Neural cell (in vitro differentiated cells): ENCODE measurements around the gene KIFC3.

Experiments used
- CTCF ChIP-seq: fragments of 450-650 bp; IDR thresholded peaks from 2 replicates; pipeline ENCODE4 v1.5.1; 2014; ENCODE audit warnings: antibody characterized with exemption, mild to moderate bottlenecking, moderate library complexity; ENCODE audit not compliant: poor library complexity, severe bottlenecking
- EP300 ChIP-seq: fragments of 450-650 bp; conservative IDR thresholded peaks from 2 replicates; pipeline ENCODE4 v1.6.1; 2014; ENCODE audit warnings: antibody characterized with exemption, mild to moderate bottlenecking, moderate library complexity; ENCODE audit not compliant: poor library complexity, severe bottlenecking
- EZH2 ChIP-seq: fragments of 200-600, 300-800 bp; shearing (Covaris generic), sonication (generic); IDR thresholded peaks from 2 replicates; pipeline ENCODE4 v1.6.1; 2014; ENCODE audit warnings: antibody characterized with exemption, low read length, borderline replicate concordance, mild to moderate bottlenecking; ENCODE audit not compliant: insufficient read depth, poor library complexity, severe bottlenecking
- POLR2AphosphoS5 ChIP-seq: IDR thresholded peaks from 2 replicates; pipeline ENCODE4 v1.6.1; 2012
- REST ChIP-seq: IDR thresholded peaks from 2 replicates; pipeline ENCODE4 v1.6.1; 2012; ENCODE audit warnings: borderline replicate concordance
- TAF1 ChIP-seq: IDR thresholded peaks from 2 replicates; pipeline ENCODE4 v1.6.1; 2012; ENCODE audit warnings: low read depth

- TF ChIP-seq CTCF (no peak), EP300 (no peak), POLR2AphosphoS5 (no peak), TAF1 (no peak), REST (no peak), EZH2 (no peak)
These were observed 79.1 kb downstream of the KIFC3 start for GRCh38 chr16:57723170-57723569.
